Right lobe of liver (tissue), 6 donors: ENCODE data around the gene MIPEP. TPM values are rescaled to one million over a fixed set of nuclear protein-coding genes. Genes with fewer than 3 reads are reported as not detected.

Experiments used
- ATAC-seq, 4 donors: fragments of 200-7000 bp; cut with Tn5 transposase; one replicate each; pipeline ENCODE4 v1.9.1; 2020; ENCODE audit warnings: mild to moderate bottlenecking in 4 of 4, moderate library complexity in 4 of 4
- DNase-seq, 3 donors: peaks; one replicate each; pipeline ENCODE4 v3.0.0-alpha.2; 2020
- H3K27ac ChIP-seq, 3 donors: fragments of 200-600 bp; one replicate each; pipeline ENCODE4 v1.8.0; 2022
- H3K27me3 ChIP-seq, 2 donors: fragments of 200-600 bp; one replicate each; pipeline ENCODE4 v1.8.0; 2022
- H3K36me3 ChIP-seq, 4 donors: fragments of 200-600 bp; sonication (generic) in 1 of 4; one replicate each; pipeline versions ENCODE4 v1.5.1 to v1.8.0; 2017 to 2022; ENCODE audit warnings: control low read depth in 1 of 4
- H3K4me1 ChIP-seq, 4 donors: fragments of 200-600 bp; sonication (generic) in 1 of 4; one replicate each; pipeline versions ENCODE4 v1.5.1 to v1.8.0; 2017 to 2022; ENCODE audit warnings: control low read depth in 1 of 4
- H3K4me3 ChIP-seq, 3 donors: fragments of 200-600 bp; one replicate each; pipeline ENCODE4 v1.8.0; 2022
- H3K9me3 ChIP-seq, 4 donors: fragments of 200-600 bp; sonication (generic) in 1 of 4; one replicate each; pipeline versions ENCODE4 v1.5.1 to v1.8.0; 2017 to 2022; ENCODE audit warnings: control low read depth in 1 of 4
- POLR2A ChIP-seq: fragments of 450-650 bp; IDR thresholded peaks from one replicate; pipeline ENCODE4 v1.6.1; 2017; ENCODE audit warnings: antibody characterized with exemption, mild to moderate bottlenecking
- WGBS: methylation state at CpG from one replicate; pipeline ENCODE4 v1.1.6; 2018; ENCODE audit warnings: low coverage, low lambda C conversion rate; ENCODE audit not compliant: insufficient coverage; ENCODE audit errors: missing lambda C conversion rate; 5-methylcytosine and 5-hydroxymethylcytosine counted together
- intact Hi-C, 2 donors: fragments of 100-400 bp; cut with DNase I; formaldehyde crosslinking; loops; one replicate each; pipeline versions ENCODE4 v1.11.2 to v1.14.1; 2022
- total RNA-seq, 6 experiments: library from RNA; depleted of rRNA in 2 of 6; stranded (reverse); fragments of >200 nt in 2 of 6; fragmentation: NEBNext Ultra II Directional in 3 of 6; extraction: Animal tissue kit (Norgen Biotek cat#: 25700) in 3 of 6; gene quantifications; one replicate each; pipeline versions ENCODE4 v1.1.0 to v1.2.4, GENCODE V29; 2016 to 2023
- TF ChIP-seq, protein P1 (sequence below), 4 donors: fragments of 200-600 bp in 3 of 4; fragments of 450-650 bp in 1 of 4; IDR thresholded peaks; one replicate each; pipeline versions ENCODE4 v1.5.1 to v1.8.0; 2016 to 2022; ENCODE audit warnings: antibody characterized with exemption in 4 of 4, mild to moderate bottlenecking in 2 of 4
- donor health status: DM: no; HTN: yes; CAD: no.
- donor health status: DM: no; HTN: no; CAD: no.
- donor health status: DM: no; HTN: no; CAD: no.
- donor health status: DM: no; HTN: yes; CAD: no.
- donor health status: DM: no; HTN: yes; CAD: no.

Gene MIPEP
- total RNA-seq, 6 experiments from 2014 or later, result 8.2 to 15.2 (median 11.8) TPM

DNA sequence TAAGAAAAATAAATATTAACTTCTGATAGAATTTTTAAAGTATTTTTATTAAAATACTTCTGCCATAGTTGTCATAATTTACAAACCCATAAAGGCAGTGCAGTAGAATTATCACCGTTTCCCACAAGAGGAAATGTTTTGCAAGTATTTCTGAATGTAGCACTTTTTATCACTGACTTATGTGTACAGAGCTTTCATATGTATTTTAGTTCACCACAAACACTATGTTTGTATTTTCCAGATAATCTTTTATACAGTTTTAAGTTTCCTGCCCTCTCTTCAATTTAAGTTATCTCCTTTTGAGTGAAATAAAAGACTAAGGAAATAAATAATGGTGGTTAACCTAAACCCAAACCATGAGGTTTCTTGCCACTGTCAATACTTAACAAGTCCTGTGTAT, 24.2 kb downstream of the MIPEP start:
- DNase-seq (no peak), ATAC-seq (no peak)
- Histone ChIP-seq H3K4me3 (no peak overlapping the region), H3K36me3 (no peaks in the 10 kb centered on the region), H3K4me1 (no peaks in the 10 kb centered on the region), H3K27me3 (no peaks in the 10 kb centered on the region), H3K9me3 (no peaks in the 10 kb centered on the region), H3K27ac (no peak overlapping the region)
- TF ChIP-seq POLR2A, result no peak
- TF ChIP-seq, protein P1, sequence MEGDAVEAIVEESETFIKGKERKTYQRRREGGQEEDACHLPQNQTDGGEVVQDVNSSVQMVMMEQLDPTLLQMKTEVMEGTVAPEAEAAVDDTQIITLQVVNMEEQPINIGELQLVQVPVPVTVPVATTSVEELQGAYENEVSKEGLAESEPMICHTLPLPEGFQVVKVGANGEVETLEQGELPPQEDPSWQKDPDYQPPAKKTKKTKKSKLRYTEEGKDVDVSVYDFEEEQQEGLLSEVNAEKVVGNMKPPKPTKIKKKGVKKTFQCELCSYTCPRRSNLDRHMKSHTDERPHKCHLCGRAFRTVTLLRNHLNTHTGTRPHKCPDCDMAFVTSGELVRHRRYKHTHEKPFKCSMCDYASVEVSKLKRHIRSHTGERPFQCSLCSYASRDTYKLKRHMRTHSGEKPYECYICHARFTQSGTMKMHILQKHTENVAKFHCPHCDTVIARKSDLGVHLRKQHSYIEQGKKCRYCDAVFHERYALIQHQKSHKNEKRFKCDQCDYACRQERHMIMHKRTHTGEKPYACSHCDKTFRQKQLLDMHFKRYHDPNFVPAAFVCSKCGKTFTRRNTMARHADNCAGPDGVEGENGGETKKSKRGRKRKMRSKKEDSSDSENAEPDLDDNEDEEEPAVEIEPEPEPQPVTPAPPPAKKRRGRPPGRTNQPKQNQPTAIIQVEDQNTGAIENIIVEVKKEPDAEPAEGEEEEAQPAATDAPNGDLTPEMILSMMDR (IDR thresholded peaks at IDR 0.05), result no peak
- WGBS, result 52% methylated on average over 1 of the region's 1 CpG
- intact Hi-C loops, result no loop called here

DNA sequence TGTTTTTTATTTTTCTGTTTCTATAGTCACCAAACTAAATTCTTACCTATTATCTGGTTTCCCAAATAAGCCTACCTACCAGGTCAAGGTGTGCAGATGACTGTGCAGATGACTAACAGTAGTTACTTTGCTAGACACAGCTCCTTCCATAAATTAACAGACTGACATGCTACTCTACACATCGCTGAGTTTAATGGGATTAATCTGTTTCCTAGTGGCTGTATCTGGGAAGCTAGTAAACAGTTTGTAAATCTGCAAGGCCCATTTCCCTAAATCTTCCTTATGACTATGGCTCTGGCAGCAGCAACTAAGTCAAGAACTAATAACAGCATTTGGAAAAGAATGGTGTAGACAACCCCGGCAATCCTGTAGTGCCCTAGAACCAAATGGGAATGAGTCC, 27.9 kb downstream of the MIPEP start:
- TF ChIP-seq, protein P1 (IDR thresholded peaks at IDR 0.05), result no peak
- no peak for TF ChIP-seq POLR2A
- Histone ChIP-seq H3K27ac (no peak overlapping the region), H3K27me3 (no peaks in the 10 kb centered on the region), H3K4me1 (no peaks in the 10 kb centered on the region), H3K9me3 (no peaks in the 10 kb centered on the region), H3K36me3 (no peaks in the 10 kb centered on the region), H3K4me3 (no peak overlapping the region)
- WGBS, result 100% methylated on average over 2 of the region's 2 CpGs
- DNase-seq (no peak), ATAC-seq (no peak)
- intact Hi-C loops, result no loop called here

DNA sequence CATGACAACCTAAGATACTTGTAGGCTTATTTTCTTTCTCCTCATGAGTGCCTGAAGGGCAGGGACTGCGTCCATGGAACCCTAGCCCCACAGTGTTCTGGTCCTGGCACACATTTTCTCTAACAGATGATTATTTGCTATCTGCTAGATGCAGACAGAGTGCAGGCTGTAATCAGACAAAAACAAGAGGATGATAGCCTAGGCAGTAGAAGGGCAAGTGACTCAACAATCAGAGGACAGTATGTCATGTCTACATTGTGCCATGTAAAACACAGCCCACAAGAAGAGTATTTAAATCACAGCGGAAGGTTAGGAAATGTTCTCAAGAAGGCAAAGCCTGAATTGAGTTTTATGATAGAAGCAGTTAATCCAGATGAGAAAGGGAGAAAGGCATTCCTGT, 29.3 kb downstream of the MIPEP start:
- TF ChIP-seq POLR2A, result no peak
- TF ChIP-seq, protein P1 (IDR thresholded peaks at IDR 0.05), result no peak
- WGBS, result 96% methylated on average over 2 of the region's 2 CpGs
- no peaks in the 10 kb centered on the region for H3K9me3 ChIP-seq
- no peaks in the 10 kb centered on the region for H3K27me3 ChIP-seq
- H3K27ac ChIP-seq, result no peak overlapping the region
- no peaks in the 10 kb centered on the region for H3K36me3 ChIP-seq
- H3K4me1 ChIP-seq, result no peaks in the 10 kb centered on the region
- no peak overlapping the region for H3K4me3 ChIP-seq
- intact Hi-C loops, result no loop called here
- no peak for DNase-seq
- ATAC-seq, result no peak

DNA sequence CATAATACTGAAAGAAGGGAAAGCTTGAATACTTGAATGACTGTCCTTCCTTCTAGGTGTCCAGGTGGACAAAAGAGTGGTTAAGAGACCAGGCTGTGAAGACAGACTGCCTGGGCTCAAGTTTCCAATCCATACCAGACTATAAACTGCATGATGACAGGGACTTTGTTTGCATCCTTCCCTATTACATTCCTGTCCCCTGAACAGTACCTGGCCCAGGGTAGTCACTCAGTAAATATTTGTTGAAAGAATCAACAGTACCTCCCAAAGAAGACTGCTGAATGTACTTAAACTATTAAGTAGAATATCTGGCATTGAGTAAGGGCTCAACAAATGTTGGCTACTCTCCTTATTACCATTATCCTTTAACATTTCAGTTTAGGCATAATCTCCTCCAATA, 29.7 kb downstream of the MIPEP start:
- H3K4me1 ChIP-seq, result no peaks in the 10 kb centered on the region
- TF ChIP-seq, protein P1 (IDR thresholded peaks at IDR 0.05), result no peak
- no peaks in the 10 kb centered on the region for H3K36me3 ChIP-seq
- DNase-seq (no peak), ATAC-seq (peak in 1 of 4 donors; percentile 65)
- no peak overlapping the region for H3K27ac ChIP-seq
- H3K9me3 ChIP-seq, result no peaks in the 10 kb centered on the region
- intact Hi-C loops, result no loop called here
- H3K27me3 ChIP-seq, result no peaks in the 10 kb centered on the region
- no peak overlapping the region for H3K4me3 ChIP-seq

DNA sequence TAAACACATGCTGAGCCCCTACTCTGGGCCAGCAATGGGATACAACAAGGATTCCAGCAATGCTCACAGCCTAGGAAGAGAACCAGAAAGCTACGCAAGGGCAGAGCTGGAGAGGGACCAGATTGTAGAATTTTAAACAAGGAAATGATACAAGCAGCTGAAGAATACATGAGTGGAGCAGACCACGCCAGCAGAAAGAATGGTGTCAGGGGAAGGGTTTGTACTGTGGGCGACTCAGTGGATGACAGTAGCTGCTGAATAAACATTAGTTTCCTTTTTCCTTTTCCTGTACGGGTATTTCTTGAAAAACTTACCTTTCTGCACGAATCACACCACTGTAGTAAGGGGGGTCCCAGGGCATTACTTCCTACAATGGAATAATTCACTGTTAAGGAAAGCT, 30.7 kb downstream of the MIPEP start:
- no peak overlapping the region for H3K27ac ChIP-seq
- WGBS, result 51% methylated on average over 3 of the region's 5 CpGs
- no peaks in the 10 kb centered on the region for H3K9me3 ChIP-seq
- TF ChIP-seq, protein P1 (IDR thresholded peaks at IDR 0.05), result no peak
- no peak for TF ChIP-seq POLR2A
- no peaks in the 10 kb centered on the region for H3K36me3 ChIP-seq
- H3K4me1 ChIP-seq, result no peaks in the 10 kb centered on the region
- no peak for ATAC-seq
- DNase-seq, result no peak
- intact Hi-C loops, result no loop called here
- H3K27me3 ChIP-seq, result no peaks in the 10 kb centered on the region
- H3K4me3 ChIP-seq, result no peak overlapping the region
